OCI-LY1 (cell line): ENCODE measurements around the gene OLFML3.

Experiments used
- H2AFZ ChIP-seq: fragments of 200-600 bp; sonication (generic), shearing (Covaris generic); 2 replicates; pipeline ENCODE4 v1.6.0; 2014; ENCODE audit warnings: antibody characterized with exemption, mild to moderate bottlenecking, low read length
- H3F3A ChIP-seq: fragments of 200-600 bp; sonication (generic), shearing (Covaris generic); 2 replicates; pipeline ENCODE4 v1.6.0; 2014; ENCODE audit warnings: mild to moderate bottlenecking, antibody characterized with exemption, low read length, moderate library complexity; ENCODE audit not compliant: insufficient read depth
- H3K27ac ChIP-seq: fragments of 200-600 bp; sonication (generic); 2 replicates; pipeline ENCODE4 v1.5.1; 2014; ENCODE audit warnings: low read length, mixed run types, mild to moderate bottlenecking, low read depth; ENCODE audit not compliant: poor library complexity, severe bottlenecking
- H3K27me3 ChIP-seq: fragments of 200-600 bp; sonication (generic); 2 replicates; pipeline ENCODE4 v1.6.0; 2014; ENCODE audit warnings: antibody characterized with exemption, mild to moderate bottlenecking, low read length, moderate library complexity; ENCODE audit not compliant: insufficient read depth
- H3K36me3 ChIP-seq: fragments of 200-600 bp; sonication (generic); 2 replicates; pipeline ENCODE4 v1.6.1; 2014; ENCODE audit warnings: mild to moderate bottlenecking, antibody characterized with exemption, low read length, moderate library complexity, mixed read lengths; ENCODE audit not compliant: insufficient read depth
- H3K4me1 ChIP-seq: fragments of 200-600 bp; sonication (generic); 2 replicates; pipeline ENCODE4 v1.5.1; 2014; ENCODE audit warnings: mild to moderate bottlenecking, low read length, moderate library complexity; ENCODE audit not compliant: insufficient read depth, severe bottlenecking
- H3K4me2 ChIP-seq: fragments of 200-600 bp; sonication (generic), shearing (Covaris generic); 2 replicates; pipeline ENCODE4 v1.6.1; 2014; ENCODE audit warnings: low read length
- H3K4me3 ChIP-seq: fragments of 200-600 bp; sonication (generic); 2 replicates; pipeline ENCODE4 v1.5.1; 2014; ENCODE audit warnings: low read length, low read depth, mild to moderate bottlenecking, mixed read lengths; ENCODE audit not compliant: poor library complexity, severe bottlenecking
- H3K79me2 ChIP-seq: fragments of 200-600 bp; shearing (Covaris generic); 2 replicates; pipeline ENCODE4 v1.6.1; 2016; ENCODE audit warnings: mixed run types, low read length, mixed read lengths; ENCODE audit not compliant: insufficient read depth
- H3K9ac ChIP-seq: fragments of 200-600 bp; sonication (generic), shearing (Covaris generic); 2 replicates; pipeline ENCODE4 v1.6.1; 2014; ENCODE audit warnings: mild to moderate bottlenecking, low read length, mixed read lengths
- H3K9me2 ChIP-seq: fragments of 200-600 bp; sonication (generic), shearing (Covaris generic); 2 replicates; pipeline ENCODE4 v1.6.1; 2014; ENCODE audit warnings: low read depth, mild to moderate bottlenecking, low read length, mixed read lengths
- H3K9me3 ChIP-seq: fragments of 200-600 bp; shearing (Covaris generic); 2 replicates; pipeline ENCODE4 v1.6.1; 2014; ENCODE audit warnings: low read length, mixed read lengths
- H4K20me1 ChIP-seq: fragments of 200-600 bp; sonication (generic), shearing (Covaris generic); 2 replicates; pipeline ENCODE4 v1.6.0; 2016; ENCODE audit warnings: mild to moderate bottlenecking, low read length; ENCODE audit not compliant: insufficient read depth
- EZH2 ChIP-seq: fragments of 200-600 bp; sonication (generic), shearing (Covaris generic); IDR thresholded peaks from 2 replicates; pipeline ENCODE4 v1.8.0; 2017; ENCODE audit warnings: borderline replicate concordance, mixed run types, mild to moderate bottlenecking, antibody characterized with exemption, low read length, moderate library complexity, mixed read lengths
- TF ChIP-seq, protein P1 (sequence below): fragments of 200-600 bp; sonication (generic), shearing (Covaris generic); IDR thresholded peaks from 2 replicates; pipeline ENCODE4 v1.5.1; 2017; ENCODE audit warnings: mild to moderate bottlenecking, antibody characterized with exemption, low read length, moderate library complexity, mixed read lengths

The OLFML3 gene

DNA sequence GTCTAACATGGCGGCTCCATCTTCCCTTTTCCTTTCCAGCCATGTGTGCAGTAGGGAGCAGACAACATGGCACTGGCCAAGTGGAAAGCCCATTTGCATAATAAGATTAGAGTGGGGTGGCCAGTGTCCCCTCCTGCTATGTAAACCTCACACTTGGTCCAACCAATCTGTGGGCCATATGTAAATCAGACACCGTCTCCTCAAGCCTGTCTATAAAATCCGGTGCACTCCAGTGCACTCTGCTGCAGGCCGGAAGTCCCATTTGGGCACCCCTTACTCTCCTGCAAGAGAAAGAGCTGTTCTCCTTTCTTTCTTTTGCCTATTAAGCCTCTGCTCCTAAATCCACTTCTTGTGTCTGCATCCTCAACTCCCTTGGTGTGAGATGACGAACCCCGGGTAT is 44.1 kb downstream of the OLFML3 start:
- no peaks in the 10 kb centered on the region for H3K9me2 ChIP-seq
- no peak overlapping the region for H3K9ac ChIP-seq
- no peaks in the 10 kb centered on the region for H3K4me1 ChIP-seq
- no peak overlapping the region for H3K4me2 ChIP-seq
- H3F3A ChIP-seq, result no peaks in the 10 kb centered on the region
- H3K79me2 ChIP-seq, result no peaks in the 10 kb centered on the region
- H3K9me3 ChIP-seq, result no peaks in the 10 kb centered on the region
- TF ChIP-seq, protein P1, sequence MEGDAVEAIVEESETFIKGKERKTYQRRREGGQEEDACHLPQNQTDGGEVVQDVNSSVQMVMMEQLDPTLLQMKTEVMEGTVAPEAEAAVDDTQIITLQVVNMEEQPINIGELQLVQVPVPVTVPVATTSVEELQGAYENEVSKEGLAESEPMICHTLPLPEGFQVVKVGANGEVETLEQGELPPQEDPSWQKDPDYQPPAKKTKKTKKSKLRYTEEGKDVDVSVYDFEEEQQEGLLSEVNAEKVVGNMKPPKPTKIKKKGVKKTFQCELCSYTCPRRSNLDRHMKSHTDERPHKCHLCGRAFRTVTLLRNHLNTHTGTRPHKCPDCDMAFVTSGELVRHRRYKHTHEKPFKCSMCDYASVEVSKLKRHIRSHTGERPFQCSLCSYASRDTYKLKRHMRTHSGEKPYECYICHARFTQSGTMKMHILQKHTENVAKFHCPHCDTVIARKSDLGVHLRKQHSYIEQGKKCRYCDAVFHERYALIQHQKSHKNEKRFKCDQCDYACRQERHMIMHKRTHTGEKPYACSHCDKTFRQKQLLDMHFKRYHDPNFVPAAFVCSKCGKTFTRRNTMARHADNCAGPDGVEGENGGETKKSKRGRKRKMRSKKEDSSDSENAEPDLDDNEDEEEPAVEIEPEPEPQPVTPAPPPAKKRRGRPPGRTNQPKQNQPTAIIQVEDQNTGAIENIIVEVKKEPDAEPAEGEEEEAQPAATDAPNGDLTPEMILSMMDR, result no peak
- TF ChIP-seq EZH2, result no peak
- no peak overlapping the region for H2AFZ ChIP-seq
- H3K4me3 ChIP-seq, result no peak overlapping the region
- H3K27ac ChIP-seq, result no peak overlapping the region
- no peaks in the 10 kb centered on the region for H4K20me1 ChIP-seq
- H3K27me3 ChIP-seq, result no peaks in the 10 kb centered on the region
- H3K36me3 ChIP-seq, result no peaks in the 10 kb centered on the region; the same call in 1 of the 2 replicates

DNA sequence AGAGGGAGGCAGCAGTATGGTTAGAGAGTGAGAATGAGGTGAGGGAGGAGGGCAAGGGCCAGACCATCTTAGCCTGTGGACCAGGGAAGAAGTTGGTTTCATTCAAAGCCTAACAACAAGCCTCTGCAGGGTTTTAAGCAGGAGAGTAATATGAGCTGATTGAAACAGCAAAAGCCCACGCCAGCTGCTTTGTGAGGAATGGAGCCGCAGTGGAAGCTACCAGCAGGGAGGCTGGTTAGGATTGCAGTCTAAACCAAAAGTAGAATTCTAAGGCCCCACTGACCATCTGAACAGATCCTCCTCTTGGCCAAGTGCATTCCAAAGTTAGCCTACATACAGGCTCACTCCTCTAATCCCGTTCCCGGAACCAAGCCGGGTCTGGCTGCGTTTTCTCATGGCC is 44.8 kb downstream of the OLFML3 start:
- Histone ChIP-seq H4K20me1 (no peaks in the 10 kb centered on the region), H3K27me3 (no peaks in the 10 kb centered on the region), H3K36me3 (no peaks in the 10 kb centered on the region; the same call in 1 of the 2 replicates), H2AFZ (no peak overlapping the region), H3K79me2 (no peaks in the 10 kb centered on the region), H3K4me1 (no peaks in the 10 kb centered on the region), H3K27ac (no peak overlapping the region), H3K9ac (no peak overlapping the region), H3K9me3 (no peaks in the 10 kb centered on the region), H3K4me2 (no peak overlapping the region), H3F3A (no peaks in the 10 kb centered on the region), H3K4me3 (no peak overlapping the region), H3K9me2 (no peaks in the 10 kb centered on the region)
- TF ChIP-seq, protein P1, result no peak
- TF ChIP-seq EZH2, result no peak

DNA sequence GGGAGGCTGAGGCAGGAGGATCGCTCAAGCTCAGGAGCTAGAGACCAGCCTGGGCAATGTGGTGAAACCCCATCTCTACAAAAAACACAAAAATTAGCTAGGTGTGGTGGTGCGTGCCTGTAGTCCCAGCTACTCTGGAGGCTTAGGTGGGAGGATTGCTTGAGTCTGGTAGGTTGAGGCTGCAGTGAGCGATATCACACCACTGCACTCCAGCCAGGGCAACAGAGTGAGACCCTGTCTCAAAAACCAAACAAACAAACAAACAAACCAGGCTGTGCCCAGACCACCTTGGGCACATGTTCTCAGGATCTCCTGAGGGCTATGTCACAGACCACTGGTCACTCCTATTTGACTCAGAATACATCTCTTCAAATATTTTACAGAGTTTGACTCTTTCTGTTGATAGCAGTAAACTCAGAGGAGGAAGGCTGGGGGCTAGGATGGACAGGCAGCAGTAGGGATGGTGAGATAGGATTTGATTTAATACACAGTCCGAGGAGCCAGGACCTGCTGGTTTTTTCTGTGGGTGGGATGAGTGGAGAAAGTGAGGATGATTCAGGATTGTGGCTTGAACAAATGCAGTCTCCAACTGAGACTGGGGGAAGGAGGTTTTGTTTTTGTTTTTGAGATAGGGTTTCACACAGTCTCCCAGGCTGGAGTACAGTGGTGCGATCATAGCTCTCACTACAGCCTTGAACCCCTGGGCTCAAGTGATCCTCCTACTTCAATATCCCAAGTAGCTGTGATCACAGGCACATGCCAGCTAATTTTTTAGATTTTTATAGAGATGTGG is 46.5 kb downstream of the OLFML3 start:
- Histone ChIP-seq H4K20me1 (no peaks in the 10 kb centered on the region), H3K9me3 (no peaks in the 10 kb centered on the region), H3K9ac (no peak overlapping the region), H3K9me2 (no peaks in the 10 kb centered on the region), H3K4me1 (no peaks in the 10 kb centered on the region), H3K4me2 (no peak overlapping the region), H2AFZ (no peak overlapping the region), H3K27me3 (no peaks in the 10 kb centered on the region), H3K36me3 (no peaks in the 10 kb centered on the region; the same call in 1 of the 2 replicates), H3K79me2 (no peaks in the 10 kb centered on the region), H3K27ac (no peak overlapping the region), H3K4me3 (no peak overlapping the region), H3F3A (no peaks in the 10 kb centered on the region)
- TF ChIP-seq EZH2, result no peak
- TF ChIP-seq, protein P1, result no peak
